HG02571 (cell line): ENCODE data around the gene FBRS.
"Not testable (repeated sequence)": the region's sequence is repeated elsewhere in the genome, so short reads cannot be mapped to it uniquely, and the experiment has no call there.

Experiments
- ATAC-seq: cut with Tn5 transposase; IDR thresholded peaks from one replicate; pipeline ENCODE4 v1.9.1; 2021; ENCODE audit warnings: mild to moderate bottlenecking, moderate library complexity; ENCODE audit not compliant: unreplicated experiment

FBRS gene

GRCh38 chr16:30657866-30658730 lies at the start of gene FBRS:
Gene FBRS, plus strand, starts transcription at chr16:30658431. Its CDS starts 1,088 bp downstream, at chr16:30659519.
- peak; percentile 64 for ATAC-seq

GRCh38 chr16:30609002-30609925 lies 49.0 kb upstream of the FBRS start:
- ATAC-seq = peak; percentile 28

- ATAC-seq = peak; percentile 81
Observed at GRCh38 chr16:30609926-30610839, 48.0 kb upstream of the FBRS start, which contains the start of gene ZNF689. Gene ZNF689, minus strand, starts transcription at chr16:30610389. Its CDS starts 348 bp downstream, at chr16:30610041.

GRCh38 chr16:30615358-30616091 lies 42.7 kb upstream of the FBRS start:
- no peak for ATAC-seq

GRCh38 chr16:30619202-30619601 lies 39.0 kb upstream of the FBRS start:
- ATAC-seq = no peak

GRCh38 chr16:30619638-30620037 lies 38.6 kb upstream of the FBRS start:
- no peak for ATAC-seq

- no peak for ATAC-seq
Observed at GRCh38 chr16:30620169-30620568, 38.1 kb upstream of the FBRS start.

GRCh38 chr16:30621765-30622164 lies 36.5 kb upstream of the FBRS start:
- no peak for ATAC-seq

- no peak for ATAC-seq
Observed at GRCh38 chr16:30622455-30623032, 35.7 kb upstream of the FBRS start.

- ATAC-seq = no peak
Observed at GRCh38 chr16:30623536-30624283, 34.5 kb upstream of the FBRS start.

- no peak for ATAC-seq
Observed at GRCh38 chr16:30626236-30626635, 32.0 kb upstream of the FBRS start.

GRCh38 chr16:30628628-30629540 lies 29.3 kb upstream of the FBRS start:
- ATAC-seq = no peak

- ATAC-seq = not testable (repeated sequence)
Observed at GRCh38 chr16:30632454-30632853, 25.8 kb upstream of the FBRS start.

GRCh38 chr16:30633526-30633925 lies 24.7 kb upstream of the FBRS start:
- ATAC-seq = no peak

GRCh38 chr16:30636599-30636998 lies 21.6 kb upstream of the FBRS start:
- ATAC-seq = no peak

- ATAC-seq = not testable (repeated sequence)
Observed at GRCh38 chr16:30637139-30637538, 21.1 kb upstream of the FBRS start.

GRCh38 chr16:30637944-30638343 lies 20.3 kb upstream of the FBRS start:
- ATAC-seq = no peak
